ENCODE results near the gene KDM4E. TPM values are rescaled to one million over a fixed set of nuclear protein-coding genes. Genes with fewer than 3 reads are reported as not detected.

Gene KDM4E
- total and polyA plus RNA-seq, 9 of the 15 experiments (the other 6 are each of a cell fraction or from before 2014, with no cell fraction given): 0.04 TPM; not detected in 8

DNA sequence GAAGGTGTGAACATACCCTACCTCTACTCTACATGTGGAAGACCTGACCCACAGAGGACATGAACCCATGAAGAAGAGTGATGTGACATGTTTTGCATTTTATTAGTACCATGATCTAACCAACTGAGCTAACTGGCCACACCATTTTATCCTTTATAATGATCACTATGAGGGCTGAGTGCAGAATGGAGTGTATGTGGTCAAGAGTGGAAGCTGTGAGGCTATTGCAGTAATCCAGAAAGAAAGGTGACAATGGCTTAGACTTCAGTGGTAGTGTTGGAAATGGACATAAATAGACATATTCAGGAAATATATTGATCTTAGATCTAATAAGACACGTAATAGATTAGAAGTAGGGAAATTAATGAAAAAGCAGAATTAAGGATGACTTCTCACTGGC is 45.4 kb downstream of the KDM4E start:
- H3K4me1 ChIP-seq (replicated peaks in 1 of 2; ENCODE audit: control insufficient read depth in 2 of 2, insufficient read depth in 2 of 2, low read length in 2 of 2): peaks cover 0 to 5% of the 10 kb centered on the region in 2 experiments; a peak in 3 of 5 replicates
- intact Hi-C loops (cut with micrococcal nuclease): no loop called here
- H2AFZ ChIP-seq (ENCODE audit: low read depth, low read length): no peak overlapping the region
- no TSS peak for BruUV-seq (replicated peaks)
- H3K9ac ChIP-seq (ENCODE audit: insufficient read depth in 1 of 2, low read depth in 2 of 2, low read length in 2 of 2): no peak overlapping the region
- ATAC-seq (no peak), DNase-seq (ENCODE audit: extremely low read depth in 1 of 4, low spot score in 3 of 4) (no peak), FAIRE-seq (no peak)
- H3K27ac ChIP-seq (ENCODE audit: extremely low read depth, low read depth, low read length): no peak overlapping the region
- no peaks in the 10 kb centered on the region for H3K9me1 ChIP-seq (ENCODE audit: control insufficient read depth, insufficient read depth, low read length)
- no peaks in the 10 kb centered on the region for H3K27me3 ChIP-seq (ENCODE audit: control insufficient read depth in 2 of 2, insufficient read depth in 2 of 2, low read length in 2 of 2)
- peak overlapping the region; percentile 8; the same call in 1 of the 2 replicates for H3K4me2 ChIP-seq (ENCODE audit: insufficient read depth, low read length)
- WGBS (ENCODE audit: insufficient coverage, low coverage, missing lambda C conversion rate): 100% methylated on average over 1 of the region's 1 CpG
- ChIA-PET CTCF (ENCODE audit: low intra/inter-chr PET ratio) (interaction anchor here (2.2 kb wide), 1 partner anchor 67 kb away, joined by 16 read pairs; no protein-coding TSS in a partner anchor), POLR2A (interaction anchor here (0.6 to 5.0 kb wide), 6 partner anchors 9 to 260 kb away, joined by 3 to 33 read pairs (median 3); no protein-coding TSS in a partner anchor)
- no peak for TF ChIP-seq NRF1 (conservative IDR thresholded peaks at IDR 0.05 in 1 of 2, IDR thresholded peaks at IDR 0.05 in 1 of 2)
- TF ChIP-seq RBFOX2 (IDR thresholded peaks at IDR 0.05; ENCODE audit: low read depth, low read length): peak; percentile 29
- peaks cover 9% of the 10 kb centered on the region; the same call in 2 of the 3 replicates for H3K36me3 ChIP-seq (ENCODE audit: control insufficient read depth, insufficient read depth, low read length)
- H3K79me2 ChIP-seq (ENCODE audit: control insufficient read depth, insufficient read depth, low read length): peaks cover 38% of the 10 kb centered on the region
- in situ Hi-C loops (cut with MboI): no loop called here
- H3K9me3 ChIP-seq (replicated peaks; ENCODE audit: control insufficient read depth, insufficient read depth, low read depth, low read length): no peaks in the 10 kb centered on the region
- H4K20me1 ChIP-seq (replicated peaks; ENCODE audit: control insufficient read depth, insufficient read depth, low read length): no peaks in the 10 kb centered on the region
- H3K4me3 ChIP-seq: no peak overlapping the region

- peaks cover 0 to 11% of the 10 kb centered on the region in 2 experiments; a peak in 3 of 5 replicates for H3K4me1 ChIP-seq (replicated peaks in 1 of 2; ENCODE audit: control insufficient read depth in 2 of 2, insufficient read depth in 2 of 2, low read length in 2 of 2)
- BruUV-seq (replicated peaks): no TSS peak
Observed at GRCh38 chr11:95072948-95073347, 47.9 kb downstream of the KDM4E start.

More at GRCh38 chr11:95072948-95073347, 47.9 kb downstream of the KDM4E start:
- TF ChIP-seq ZNF780A (CRISPR knock-in tag; IDR thresholded peaks at IDR 0.05) (no peak), POLR2A (conservative IDR thresholded peaks at IDR 0.05) (peak; percentile 35; the same call in 1 of the 2 replicates), ZNF586 (CRISPR knock-in tag; conservative IDR thresholded peaks at IDR 0.05) (no peak), ZBTB1 (CRISPR knock-in tag; IDR thresholded peaks at IDR 0.05; ENCODE audit: borderline replicate concordance, low read depth) (no peak)
- TF ChIP-seq, protein P1, sequence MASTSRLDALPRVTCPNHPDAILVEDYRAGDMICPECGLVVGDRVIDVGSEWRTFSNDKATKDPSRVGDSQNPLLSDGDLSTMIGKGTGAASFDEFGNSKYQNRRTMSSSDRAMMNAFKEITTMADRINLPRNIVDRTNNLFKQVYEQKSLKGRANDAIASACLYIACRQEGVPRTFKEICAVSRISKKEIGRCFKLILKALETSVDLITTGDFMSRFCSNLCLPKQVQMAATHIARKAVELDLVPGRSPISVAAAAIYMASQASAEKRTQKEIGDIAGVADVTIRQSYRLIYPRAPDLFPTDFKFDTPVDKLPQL (IDR thresholded peaks at IDR 0.05; ENCODE audit: extremely low read depth, insufficient read length): no peak
- H3K79me2 ChIP-seq (ENCODE audit: control insufficient read depth, insufficient read depth, low read length): peaks cover 30% of the 10 kb centered on the region
- H2AFZ ChIP-seq (ENCODE audit: low read depth, low read length): no peak overlapping the region
- H3K27ac ChIP-seq (ENCODE audit: extremely low read depth, low read depth, low read length): no peak overlapping the region
- H3K36me3 ChIP-seq (ENCODE audit: control insufficient read depth, insufficient read depth, low read length): peaks cover 9% of the 10 kb centered on the region; the same call in 2 of the 3 replicates
- H3K9me1 ChIP-seq (ENCODE audit: control insufficient read depth, insufficient read depth, low read length): no peaks in the 10 kb centered on the region
- no peak overlapping the region for H3K9ac ChIP-seq (ENCODE audit: insufficient read depth in 1 of 2, low read depth in 2 of 2, low read length in 2 of 2)
- H3K9me3 ChIP-seq (replicated peaks; ENCODE audit: control insufficient read depth, insufficient read depth, low read depth, low read length): no peaks in the 10 kb centered on the region
- no peaks in the 10 kb centered on the region for H4K20me1 ChIP-seq (replicated peaks; ENCODE audit: control insufficient read depth, insufficient read depth, low read length)
- DNase-seq (ENCODE audit: extremely low read depth in 1 of 4, low spot score in 3 of 4): no peak
- ATAC-seq: no peak
- POLR2A ChIA-PET: interaction anchor here (1.2 to 5.0 kb wide), 5 partner anchors 9 to 36 kb away, joined by 3 to 33 read pairs (median 3); no protein-coding TSS in a partner anchor
- in situ Hi-C loops (cut with MboI): no loop called here
- H3K4me3 ChIP-seq: no peak overlapping the region
- no peaks in the 10 kb centered on the region for H3K27me3 ChIP-seq (ENCODE audit: control insufficient read depth in 2 of 2, insufficient read depth in 2 of 2, low read length in 2 of 2)
- CTCF ChIA-PET (ENCODE audit: low intra/inter-chr PET ratio): no interaction called here
- no peak overlapping the region for H3K4me2 ChIP-seq (ENCODE audit: insufficient read depth, low read length)
- intact Hi-C loops (cut with micrococcal nuclease): no loop called here
- FAIRE-seq: no peak

Data from K562 (cell line).